Neural progenitor cell (in vitro differentiated cells): ENCODE data around the gene MTAP.

Experiments used
- CTCF ChIP-seq: fragments of 200-600 bp; sonication (generic); IDR thresholded peaks from 2 replicates; pipeline ENCODE4 v1.5.1; 2017; ENCODE audit warnings: antibody characterized with exemption, mild to moderate bottlenecking
- EZH2 ChIP-seq: fragments of 200-600 bp; sonication (generic); IDR thresholded peaks from 2 replicates; pipeline ENCODE4 v1.6.1; 2017; ENCODE audit warnings: antibody characterized with exemption, mild to moderate bottlenecking, moderate library complexity

DNA sequence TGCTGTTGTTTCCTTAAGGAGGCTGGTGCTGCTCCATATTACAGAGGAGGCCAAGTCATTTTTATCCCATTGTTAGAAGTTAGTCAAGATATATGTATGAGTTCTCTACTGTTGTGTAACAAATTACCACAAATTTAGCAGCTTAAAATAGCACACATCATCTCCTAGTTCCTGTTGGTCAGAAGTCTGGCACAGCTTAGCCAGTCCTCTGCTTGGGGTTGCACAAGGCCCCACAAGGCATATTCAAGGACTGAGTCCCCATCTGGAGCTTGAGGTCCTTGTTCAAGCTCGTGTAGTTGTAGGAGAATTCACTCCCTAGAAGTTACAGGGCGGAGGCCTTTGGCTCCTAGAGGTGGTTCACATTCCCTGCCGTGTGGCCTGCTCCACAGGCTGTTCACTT, 14.7 kb downstream of the MTAP start:
- TF ChIP-seq CTCF (no peak), EZH2 (no peak)
